ENCODE data around the gene SMS.

SMS gene

GRCh38 chrX:21926527-21927278, 13.8 kb upstream of the SMS start:
- Histone ChIP-seq H3K4me3 (peak overlapping the region; percentile 58), H3K9ac (ENCODE audit: insufficient read length) (peak overlapping the region; percentile 61), H3K9me3 (ENCODE audit: low read depth, low read length) (no peaks in the 10 kb centered on the region), H3K36me3 (ENCODE audit: insufficient read depth, low read length) (no peaks in the 10 kb centered on the region), H3K27ac (peak overlapping the region; percentile 91)
- TF ChIP-seq EZH2 (IDR thresholded peaks at IDR 0.05) (no peak), POLR2AphosphoS5 (IDR thresholded peaks at IDR 0.05; ENCODE audit: borderline replicate concordance, low read depth, low read length) (no peak), FOXP2 (optimal IDR thresholded peaks at IDR 0.05; ENCODE audit: control extremely low read depth, extremely low read length, insufficient read depth) (no peak)
- no peak for DNase-seq (ENCODE audit: low read depth, low spot score)

GRCh38 chrX:21929209-21929608, 11.3 kb upstream of the SMS start:
- no peak overlapping the region for H3K4me3 ChIP-seq
- no peak overlapping the region for H3K9ac ChIP-seq (ENCODE audit: insufficient read length)
- TF ChIP-seq FOXP2 (optimal IDR thresholded peaks at IDR 0.05; ENCODE audit: control extremely low read depth, extremely low read length, insufficient read depth) (no peak), EZH2 (IDR thresholded peaks at IDR 0.05) (no peak), POLR2AphosphoS5 (IDR thresholded peaks at IDR 0.05; ENCODE audit: borderline replicate concordance, low read depth, low read length) (no peak)
- no peaks in the 10 kb centered on the region for H3K36me3 ChIP-seq (ENCODE audit: insufficient read depth, low read length)
- no peaks in the 10 kb centered on the region for H3K9me3 ChIP-seq (ENCODE audit: low read depth, low read length)
- H3K27ac ChIP-seq: no peak overlapping the region
- no peak for DNase-seq (ENCODE audit: low read depth, low spot score)

- no peak for DNase-seq (ENCODE audit: low read depth, low spot score)
- TF ChIP-seq EZH2 (IDR thresholded peaks at IDR 0.05) (no peak), FOXP2 (optimal IDR thresholded peaks at IDR 0.05; ENCODE audit: control extremely low read depth, extremely low read length, insufficient read depth) (no peak), POLR2AphosphoS5 (IDR thresholded peaks at IDR 0.05; ENCODE audit: borderline replicate concordance, low read depth, low read length) (no peak)
- Histone ChIP-seq H3K9ac (ENCODE audit: insufficient read length) (no peak overlapping the region), H3K4me3 (no peak overlapping the region), H3K9me3 (ENCODE audit: low read depth, low read length) (no peaks in the 10 kb centered on the region), H3K27ac (peak overlapping the region; percentile 45; the same call in 1 of the 2 replicates), H3K36me3 (ENCODE audit: insufficient read depth, low read length) (no peaks in the 10 kb centered on the region)
Observed at GRCh38 chrX:21930986-21931385, 9.5 kb upstream of the SMS start.

- TF ChIP-seq FOXP2 (optimal IDR thresholded peaks at IDR 0.05; ENCODE audit: control extremely low read depth, extremely low read length, insufficient read depth) (no peak), EZH2 (IDR thresholded peaks at IDR 0.05) (no peak), POLR2AphosphoS5 (IDR thresholded peaks at IDR 0.05; ENCODE audit: borderline replicate concordance, low read depth, low read length) (no peak)
- Histone ChIP-seq H3K9me3 (ENCODE audit: low read depth, low read length) (no peaks in the 10 kb centered on the region), H3K4me3 (no peak overlapping the region), H3K36me3 (ENCODE audit: insufficient read depth, low read length) (no peaks in the 10 kb centered on the region), H3K9ac (ENCODE audit: insufficient read length) (no peak overlapping the region), H3K27ac (peak overlapping the region; percentile 45; the same call in 1 of the 2 replicates)
- no peak for DNase-seq (ENCODE audit: low read depth, low spot score)
Observed at GRCh38 chrX:21932292-21933002, 8.1 kb upstream of the SMS start.

GRCh38 chrX:21933077-21933476, 7.4 kb upstream of the SMS start:
- Histone ChIP-seq H3K36me3 (ENCODE audit: insufficient read depth, low read length) (no peaks in the 10 kb centered on the region), H3K27ac (no peak overlapping the region; the same call in 1 of the 2 replicates), H3K9me3 (ENCODE audit: low read depth, low read length) (no peaks in the 10 kb centered on the region), H3K4me3 (no peak overlapping the region), H3K9ac (ENCODE audit: insufficient read length) (no peak overlapping the region)
- TF ChIP-seq POLR2AphosphoS5 (IDR thresholded peaks at IDR 0.05; ENCODE audit: borderline replicate concordance, low read depth, low read length): no peak
- TF ChIP-seq FOXP2 (optimal IDR thresholded peaks at IDR 0.05; ENCODE audit: control extremely low read depth, extremely low read length, insufficient read depth): no peak
- no peak for TF ChIP-seq EZH2 (IDR thresholded peaks at IDR 0.05)
- DNase-seq (ENCODE audit: low read depth, low spot score): no peak

GRCh38 chrX:21934414-21934813, 6.1 kb upstream of the SMS start:
- Histone ChIP-seq H3K9me3 (ENCODE audit: low read depth, low read length) (no peaks in the 10 kb centered on the region), H3K4me3 (no peak overlapping the region), H3K27ac (no peak overlapping the region), H3K36me3 (ENCODE audit: insufficient read depth, low read length) (no peaks in the 10 kb centered on the region), H3K9ac (ENCODE audit: insufficient read length) (no peak overlapping the region)
- TF ChIP-seq EZH2 (IDR thresholded peaks at IDR 0.05): no peak
- TF ChIP-seq FOXP2 (optimal IDR thresholded peaks at IDR 0.05; ENCODE audit: control extremely low read depth, extremely low read length, insufficient read depth): no peak
- TF ChIP-seq POLR2AphosphoS5 (IDR thresholded peaks at IDR 0.05; ENCODE audit: borderline replicate concordance, low read depth, low read length): no peak
- no peak for DNase-seq (ENCODE audit: low read depth, low spot score)

GRCh38 chrX:21939906-21940305, 603 bp upstream of the SMS start:
- H3K9ac ChIP-seq (ENCODE audit: insufficient read length): peak overlapping the region; percentile 68
- peak overlapping the region; percentile 67; the same call in 1 of the 2 replicates for H3K27ac ChIP-seq

GRCh38 chrX:21943460-21944135, 3.1 kb downstream of the SMS start:
- Histone ChIP-seq H3K4me3 (no peak overlapping the region), H3K9me3 (ENCODE audit: low read depth, low read length) (no peaks in the 10 kb centered on the region), H3K27ac (no peak overlapping the region), H3K36me3 (ENCODE audit: insufficient read depth, low read length) (peaks cover 3% of the 10 kb centered on the region; the same call in 1 of the 2 replicates), H3K9ac (ENCODE audit: insufficient read length) (no peak overlapping the region)
- no peak for DNase-seq (ENCODE audit: low read depth, low spot score)
- TF ChIP-seq FOXP2 (optimal IDR thresholded peaks at IDR 0.05; ENCODE audit: control extremely low read depth, extremely low read length, insufficient read depth) (no peak), EZH2 (IDR thresholded peaks at IDR 0.05) (no peak), POLR2AphosphoS5 (IDR thresholded peaks at IDR 0.05; ENCODE audit: borderline replicate concordance, low read depth, low read length) (no peak)

More at GRCh38 chrX:21939906-21940305, 603 bp upstream of the SMS start:
- H3K36me3 ChIP-seq (ENCODE audit: insufficient read depth, low read length): peaks cover 3% of the 10 kb centered on the region; the same call in 1 of the 2 replicates
- peak overlapping the region; percentile 74 for H3K4me3 ChIP-seq
- TF ChIP-seq FOXP2 (optimal IDR thresholded peaks at IDR 0.05; ENCODE audit: control extremely low read depth, extremely low read length, insufficient read depth) (no peak), EZH2 (IDR thresholded peaks at IDR 0.05) (no peak), POLR2AphosphoS5 (IDR thresholded peaks at IDR 0.05; ENCODE audit: borderline replicate concordance, low read depth, low read length) (no peak)
- no peak for DNase-seq (ENCODE audit: low read depth, low spot score)
- no peaks in the 10 kb centered on the region for H3K9me3 ChIP-seq (ENCODE audit: low read depth, low read length)

Data from SK-N-MC (cell line).